CD8-positive, alpha-beta memory T cell (primary cell): ENCODE measurements around the gene PAX9. TPM values are rescaled to one million over a fixed set of nuclear protein-coding genes. Genes with fewer than 3 reads are reported as not detected.

Experiments used
- CTCF ChIA-PET: fragments of 350-600 bp; sonication (Branson Sonifier 250); formaldehyde crosslinking; loops from one replicate; lab custom pipeline; 2021; ENCODE audit warnings: antibody characterized with exemption; lab: Charles Lee
- POLR2A ChIA-PET: fragments of 350-600 bp; sonication (Branson Sonifier 250); formaldehyde crosslinking; loops from one replicate; lab custom pipeline; 2021; ENCODE audit warnings: antibody characterized with exemption; lab: Charles Lee
- DNase-seq, 5 donors: peaks; one replicate each; pipeline versions ENCODE4 v3.0.0 to v3.0.0-alpha.2; 2020 to 2022; ENCODE audit warnings: mixed read lengths in 1 of 5
- H3K27ac ChIP-seq: one replicate; pipeline ENCODE4 v1.7.0; 2013; ENCODE audit warnings: low read depth, mild to moderate bottlenecking, low read length, moderate library complexity
- H3K27me3 ChIP-seq: 2 replicates; pipeline ENCODE4 v1.7.0; 2013; ENCODE audit warnings: low read length, mild to moderate bottlenecking; ENCODE audit not compliant: insufficient read depth, poor library complexity, severe bottlenecking
- H3K36me3 ChIP-seq: 2 replicates; pipeline ENCODE4 v1.7.0; 2013; ENCODE audit warnings: mild to moderate bottlenecking, low read length, moderate library complexity; ENCODE audit not compliant: insufficient read depth
- H3K4me1 ChIP-seq: 2 replicates; pipeline ENCODE4 v1.7.0; 2013; ENCODE audit warnings: mild to moderate bottlenecking, low read length, moderate library complexity; ENCODE audit not compliant: insufficient read depth
- H3K4me3 ChIP-seq: 2 replicates; pipeline ENCODE4 v1.7.0; 2013; ENCODE audit warnings: mild to moderate bottlenecking, low read length
- H3K9me3 ChIP-seq: 2 replicates; pipeline ENCODE4 v1.7.0; 2013; ENCODE audit warnings: mild to moderate bottlenecking, low read length
- H3K27ac Mint-ChIP-seq, 8 donors: one replicate each; pipeline ENCODE4 v1.8.0; 2020 to 2021; ENCODE audit warnings: mixed read lengths in 8 of 8, mild to moderate bottlenecking in 6 of 8, inconsistent platforms in 3 of 8, moderate library complexity in 3 of 8
- H3K27me3 Mint-ChIP-seq, 2 donors: one replicate each; pipeline ENCODE4 v1.8.0; 2020 to 2021; ENCODE audit warnings: mixed read lengths in 2 of 2, mild to moderate bottlenecking in 1 of 2, moderate library complexity in 1 of 2
- H3K36me3 Mint-ChIP-seq, 3 donors: one replicate each; pipeline ENCODE4 v1.8.0; 2020 to 2021; ENCODE audit warnings: mixed read lengths in 3 of 3, inconsistent platforms in 1 of 3, mild to moderate bottlenecking in 1 of 3
- H3K4me1 Mint-ChIP-seq, 3 donors: one replicate each; pipeline ENCODE4 v1.8.0; 2020 to 2021; ENCODE audit warnings: mixed read lengths in 3 of 3, inconsistent platforms in 1 of 3, mild to moderate bottlenecking in 1 of 3
- H3K4me3 Mint-ChIP-seq, 7 donors: one replicate each; pipeline ENCODE4 v1.8.0; 2020 to 2021; ENCODE audit warnings: mixed read lengths in 7 of 7, mild to moderate bottlenecking in 6 of 7, moderate library complexity in 4 of 7, inconsistent platforms in 2 of 7
- H3K9me3 Mint-ChIP-seq, 5 donors: one replicate each; pipeline ENCODE4 v1.8.0; 2020 to 2022; ENCODE audit warnings: mixed read lengths in 5 of 5, mild to moderate bottlenecking in 3 of 5, moderate library complexity in 2 of 5, inconsistent platforms in 1 of 5
- polyA plus RNA-seq: library from polyadenylated mRNA; unstranded; fragments of 300-500 nt; fragmentation: Illumina TruSeq; gene quantifications from one replicate; pipeline ENCODE4 v1.2.3, GENCODE V29; 2021
- total RNA-seq, 2 experiments: library from RNA; stranded (reverse); gene quantifications; one replicate each; pipeline ENCODE4 v1.2.3, GENCODE V29; 2021

PAX9 gene
- total and polyA plus RNA-seq, 3 experiments from 2014 or later, result not detected

DNA sequence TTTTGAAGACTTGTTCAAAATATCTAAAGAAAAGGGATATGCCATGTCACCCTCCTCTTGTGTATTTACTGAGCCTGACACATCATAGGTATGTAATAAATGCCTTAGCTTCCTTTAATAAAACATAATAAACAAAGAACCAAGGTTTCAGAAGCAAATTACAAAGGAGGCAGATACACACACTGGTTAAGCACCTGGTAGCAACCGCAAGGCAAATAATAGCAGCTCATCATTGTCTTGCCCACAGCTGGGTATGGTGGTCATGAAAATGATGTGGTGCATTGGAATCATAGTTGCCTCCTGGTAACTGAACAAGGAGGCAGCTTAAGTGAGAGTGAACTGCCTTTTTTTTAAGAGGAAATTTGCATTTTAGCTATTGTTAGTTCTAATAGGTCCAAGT lies 39.0 kb downstream of the PAX9 start:
- Histone ChIP-seq H3K9me3 (no peaks in the 10 kb centered on the region), H3K4me1 (no peaks in the 10 kb centered on the region), H3K36me3 (no peaks in the 10 kb centered on the region), H3K4me3 (no peak overlapping the region), H3K27ac (no peak overlapping the region), H3K27me3 (no peaks in the 10 kb centered on the region)
- Mint-ChIP-seq H3K27me3 (peaks cover 2 to 4% of the 10 kb centered on the region in 2 donors), H3K36me3 (no peaks in the 10 kb centered on the region), H3K4me1 (no peaks in the 10 kb centered on the region), H3K27ac (no peak overlapping the region), H3K4me3 (no peak overlapping the region), H3K9me3 (peaks cover 0 to 13% (median 6%) of the 10 kb centered on the region in 5 donors)
- ChIA-PET CTCF (no interaction called here), POLR2A (no interaction called here)
- no peak for DNase-seq

DNA sequence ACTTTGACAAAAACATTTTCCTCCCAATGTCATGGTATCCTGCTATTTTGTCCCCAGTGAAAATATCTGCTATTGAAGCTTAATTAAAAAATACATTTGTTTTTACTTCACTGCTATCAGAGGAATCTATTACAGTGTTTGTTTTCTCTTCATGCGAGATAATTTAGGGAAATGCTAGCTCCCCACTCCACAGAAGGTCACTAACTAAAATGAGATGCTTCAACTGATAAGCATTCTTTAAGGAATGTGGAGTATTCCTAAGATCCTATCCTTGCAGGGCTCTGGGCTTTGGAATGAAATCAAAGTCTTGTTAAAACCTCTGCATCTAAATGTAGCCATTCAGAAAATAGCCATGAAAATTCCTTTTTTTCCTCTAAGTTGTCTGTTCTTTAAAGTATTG lies 39.5 kb downstream of the PAX9 start:
- H3K4me3 ChIP-seq, result no peak overlapping the region
- Mint-ChIP-seq H3K27me3 (peaks cover 2 to 4% of the 10 kb centered on the region in 2 donors), H3K4me1 (no peaks in the 10 kb centered on the region), H3K4me3 (no peak overlapping the region), H3K27ac (no peak overlapping the region), H3K9me3 (peaks cover 0 to 12% (median 5%) of the 10 kb centered on the region in 5 donors), H3K36me3 (no peaks in the 10 kb centered on the region)
- no peaks in the 10 kb centered on the region for H3K9me3 ChIP-seq
- H3K4me1 ChIP-seq, result no peaks in the 10 kb centered on the region
- H3K27ac ChIP-seq, result no peak overlapping the region
- DNase-seq, result no peak
- H3K27me3 ChIP-seq, result no peaks in the 10 kb centered on the region
- POLR2A ChIA-PET, result no interaction called here
- H3K36me3 ChIP-seq, result no peaks in the 10 kb centered on the region
- CTCF ChIA-PET, result no interaction called here

DNA sequence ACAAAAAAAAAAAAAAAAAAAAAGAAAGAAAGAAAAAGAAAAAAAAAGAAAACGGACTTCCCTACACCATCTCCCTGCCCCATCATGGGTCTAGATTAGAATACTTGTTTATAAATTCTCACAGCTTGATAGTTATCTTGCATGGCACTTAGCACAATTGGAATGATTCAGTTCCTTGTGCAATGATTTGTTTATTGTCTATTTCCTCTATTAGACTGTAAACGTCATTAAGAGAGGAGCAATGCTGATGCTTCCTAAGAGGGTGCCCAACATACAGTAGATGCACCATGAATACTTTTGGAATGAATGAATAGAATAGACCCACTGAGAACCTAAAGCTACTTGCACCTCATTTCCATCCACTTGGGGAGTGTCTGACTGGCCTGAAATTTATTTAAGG lies 40.8 kb downstream of the PAX9 start:
- Mint-ChIP-seq H3K36me3 (no peaks in the 10 kb centered on the region), H3K27ac (no peak overlapping the region), H3K9me3 (peaks cover 0 to 9% (median 6%) of the 10 kb centered on the region in 5 donors), H3K4me3 (no peak overlapping the region), H3K4me1 (no peaks in the 10 kb centered on the region), H3K27me3 (peaks cover 2 to 4% of the 10 kb centered on the region in 2 donors)
- Histone ChIP-seq H3K4me3 (no peak overlapping the region), H3K27me3 (no peaks in the 10 kb centered on the region), H3K36me3 (no peaks in the 10 kb centered on the region), H3K9me3 (no peaks in the 10 kb centered on the region), H3K27ac (no peak overlapping the region), H3K4me1 (no peaks in the 10 kb centered on the region)
- DNase-seq, result no peak
- ChIA-PET POLR2A (no interaction called here), CTCF (no interaction called here)

DNA sequence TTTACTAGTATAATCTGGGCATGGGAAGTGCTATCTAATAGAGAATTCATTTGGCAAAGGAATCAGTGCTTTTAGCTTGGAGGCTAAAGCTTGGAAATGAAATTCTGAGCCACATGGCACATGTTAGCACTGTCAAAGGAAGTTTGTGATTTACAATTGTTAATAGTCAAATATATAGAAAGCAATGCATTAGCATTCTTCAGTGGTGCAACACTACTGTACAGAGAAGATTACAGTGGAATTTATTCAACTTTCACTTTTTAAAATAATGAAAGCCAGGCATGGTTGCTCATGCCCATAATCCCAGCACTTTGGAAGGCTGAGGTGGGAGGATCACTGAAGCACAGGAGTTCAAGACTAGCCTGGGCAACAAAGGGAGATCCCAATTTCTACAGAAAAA lies 45.9 kb downstream of the PAX9 start:
- H3K27me3 ChIP-seq, result no peaks in the 10 kb centered on the region
- H3K36me3 ChIP-seq, result no peaks in the 10 kb centered on the region
- no peaks in the 10 kb centered on the region for H3K27me3 Mint-ChIP-seq
- no peak overlapping the region for H3K27ac ChIP-seq
- H3K9me3 Mint-ChIP-seq, result peaks cover 0 to 10% (median 4%) of the 10 kb centered on the region in 5 donors
- H3K36me3 Mint-ChIP-seq, result no peaks in the 10 kb centered on the region
- no peak overlapping the region for H3K27ac Mint-ChIP-seq
- ChIA-PET POLR2A (no interaction called here), CTCF (no interaction called here)
- no peaks in the 10 kb centered on the region for H3K9me3 ChIP-seq
- no peak overlapping the region for H3K4me3 ChIP-seq
- no peak for DNase-seq
- no peaks in the 10 kb centered on the region for H3K4me1 ChIP-seq
- H3K4me1 Mint-ChIP-seq, result no peaks in the 10 kb centered on the region
- no peak overlapping the region for H3K4me3 Mint-ChIP-seq

DNA sequence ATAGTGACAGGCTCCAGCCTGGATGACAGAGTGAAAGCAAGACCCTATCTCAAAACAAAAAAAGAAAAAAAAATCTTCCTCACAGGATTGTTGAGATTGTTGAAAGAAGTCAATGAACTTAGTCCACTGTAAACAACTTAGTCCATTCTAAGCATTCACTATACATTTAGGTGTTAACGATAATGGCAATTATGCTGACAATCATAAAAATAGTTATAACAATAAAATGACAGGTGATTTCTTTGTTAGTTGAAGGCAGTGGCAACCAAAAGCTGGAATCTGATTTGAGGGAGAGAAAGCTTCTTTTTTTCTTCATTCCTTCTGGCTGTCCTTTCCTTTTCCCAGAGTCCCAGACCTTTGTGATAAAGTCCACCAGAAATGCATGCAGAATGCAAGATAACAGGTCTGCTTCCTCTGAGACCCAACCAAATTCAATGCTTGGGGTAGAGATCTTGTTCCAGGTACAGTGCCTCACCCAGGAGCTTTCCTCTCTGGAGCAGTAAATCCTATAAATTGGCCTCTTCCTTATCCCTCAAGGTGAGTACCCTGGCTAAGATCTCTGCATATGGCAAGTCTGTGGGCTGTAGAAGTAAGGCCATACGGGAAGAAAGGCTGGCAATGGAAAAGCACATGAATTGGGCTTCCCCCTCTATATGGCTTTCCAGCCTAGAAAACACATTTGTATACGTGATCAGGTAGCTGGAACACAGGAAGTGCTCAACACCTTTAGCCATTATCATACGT lies 52.5 kb downstream of the PAX9 start:
- ChIA-PET CTCF (no interaction called here), POLR2A (no interaction called here)

DNA sequence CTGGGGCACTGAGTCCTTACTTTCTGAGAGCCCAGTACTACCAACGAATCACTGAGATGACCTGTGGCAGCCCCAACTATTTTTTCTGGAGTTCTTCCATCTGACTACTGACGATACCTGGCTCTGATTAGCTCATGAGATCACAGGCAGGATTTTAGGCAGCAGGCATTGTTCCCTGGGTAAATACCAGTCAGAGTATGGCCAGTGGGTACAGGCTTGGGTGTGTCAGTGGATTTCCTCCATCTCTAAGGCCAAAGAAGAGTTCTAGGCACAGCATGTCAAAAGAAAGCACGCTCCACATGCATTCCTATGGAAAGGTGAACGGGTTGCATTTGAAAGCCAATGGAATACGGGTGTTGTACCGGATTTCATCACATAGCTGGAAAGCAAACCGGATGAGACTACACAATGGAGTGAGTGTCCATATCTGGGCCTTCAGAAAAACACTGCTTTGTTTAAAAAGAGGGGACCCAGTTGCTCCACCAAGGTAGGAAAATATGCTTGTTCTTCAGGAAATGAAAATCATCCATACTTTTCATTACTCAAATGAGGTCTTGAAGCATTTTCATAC lies 55.0 kb downstream of the PAX9 start:
- Histone ChIP-seq H3K27me3 (no peaks in the 10 kb centered on the region), H3K4me3 (no peak overlapping the region), H3K36me3 (no peaks in the 10 kb centered on the region), H3K4me1 (no peaks in the 10 kb centered on the region), H3K27ac (no peak overlapping the region), H3K9me3 (no peaks in the 10 kb centered on the region)
- Mint-ChIP-seq H3K4me3 (no peak overlapping the region), H3K4me1 (no peaks in the 10 kb centered on the region), H3K36me3 (no peaks in the 10 kb centered on the region), H3K27ac (no peak overlapping the region), H3K9me3 (peaks cover 0 to 4% (median 0%) of the 10 kb centered on the region in 5 donors), H3K27me3 (no peaks in the 10 kb centered on the region)
- ChIA-PET POLR2A (no interaction called here), CTCF (no interaction called here)
- DNase-seq, result no peak

More for the DNA sequence above, 52.5 kb downstream of the PAX9 start:
- no peaks in the 10 kb centered on the region for H3K4me1 Mint-ChIP-seq
- no peaks in the 10 kb centered on the region for H3K36me3 ChIP-seq
- H3K27me3 ChIP-seq, result no peaks in the 10 kb centered on the region
- H3K27ac ChIP-seq, result no peak overlapping the region
- H3K4me1 ChIP-seq, result no peaks in the 10 kb centered on the region
- H3K4me3 Mint-ChIP-seq, result no peak overlapping the region
- no peak overlapping the region for H3K27ac Mint-ChIP-seq
- no peaks in the 10 kb centered on the region for H3K36me3 Mint-ChIP-seq
- H3K9me3 ChIP-seq, result no peaks in the 10 kb centered on the region
- DNase-seq, result no peak
- H3K9me3 Mint-ChIP-seq, result peaks cover 0 to 4% (median 0%) of the 10 kb centered on the region in 5 donors
- H3K4me3 ChIP-seq, result no peak overlapping the region
- no peaks in the 10 kb centered on the region for H3K27me3 Mint-ChIP-seq

DNA sequence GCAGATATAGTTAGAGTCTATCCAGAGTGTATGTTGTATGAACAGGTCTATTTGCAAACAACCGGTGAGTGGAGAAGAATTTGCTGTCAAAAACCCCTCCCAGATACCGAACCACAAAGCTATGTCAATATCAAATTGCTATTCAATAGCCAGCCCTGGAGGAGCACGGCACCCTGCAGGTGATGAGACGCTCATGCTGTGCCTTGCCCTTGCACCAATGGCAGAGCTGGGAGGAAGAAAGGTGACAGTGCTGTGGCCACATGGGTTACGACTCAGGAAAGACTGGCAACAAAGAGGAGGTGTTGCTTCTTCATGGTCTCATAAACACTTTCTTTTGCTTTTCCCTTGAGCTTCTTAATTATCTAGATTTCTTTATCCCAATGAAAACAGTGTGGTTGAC lies 55.7 kb downstream of the PAX9 start:
- Histone ChIP-seq H3K4me3 (no peak overlapping the region), H3K36me3 (no peaks in the 10 kb centered on the region), H3K27ac (no peak overlapping the region), H3K9me3 (no peaks in the 10 kb centered on the region), H3K4me1 (no peaks in the 10 kb centered on the region), H3K27me3 (no peaks in the 10 kb centered on the region)
- Mint-ChIP-seq H3K9me3 (peaks cover 0 to 4% (median 0%) of the 10 kb centered on the region in 5 donors), H3K4me1 (no peaks in the 10 kb centered on the region), H3K36me3 (no peaks in the 10 kb centered on the region), H3K27ac (no peak overlapping the region), H3K27me3 (no peaks in the 10 kb centered on the region), H3K4me3 (no peak overlapping the region)
- no peak for DNase-seq
- ChIA-PET POLR2A (no interaction called here), CTCF (no interaction called here)

DNA sequence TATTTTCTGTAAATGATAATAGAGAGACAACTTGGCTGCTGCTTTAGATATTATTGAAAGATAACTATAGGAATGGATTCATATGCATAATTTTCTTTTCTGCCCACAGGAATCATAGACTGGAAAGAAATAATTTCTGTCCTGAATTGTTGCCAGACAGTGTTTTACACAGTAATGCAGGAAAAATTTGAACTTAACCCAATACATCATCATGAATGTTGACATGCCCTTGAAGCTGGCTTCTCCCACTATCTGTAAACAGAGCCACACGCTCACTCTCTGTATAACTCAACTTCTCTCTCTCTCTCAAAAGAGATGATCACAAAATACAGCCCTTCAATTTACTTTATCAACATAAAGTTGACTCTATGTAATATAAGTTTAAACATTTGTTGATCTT lies 56.6 kb downstream of the PAX9 start:
- CTCF ChIA-PET, result no interaction called here
- H3K9me3 Mint-ChIP-seq, result peaks cover 0 to 4% (median 0%) of the 10 kb centered on the region in 5 donors
- no peaks in the 10 kb centered on the region for H3K36me3 Mint-ChIP-seq
- Histone ChIP-seq H3K27ac (no peak overlapping the region), H3K4me3 (no peak overlapping the region), H3K36me3 (no peaks in the 10 kb centered on the region), H3K4me1 (no peaks in the 10 kb centered on the region), H3K9me3 (no peaks in the 10 kb centered on the region), H3K27me3 (no peaks in the 10 kb centered on the region)
- DNase-seq, result no peak
- H3K27me3 Mint-ChIP-seq, result no peaks in the 10 kb centered on the region
- no peak overlapping the region for H3K4me3 Mint-ChIP-seq
- no peak overlapping the region for H3K27ac Mint-ChIP-seq
- no peaks in the 10 kb centered on the region for H3K4me1 Mint-ChIP-seq
- POLR2A ChIA-PET, result no interaction called here
